Endodermal cell (in vitro differentiated cells): ENCODE data around the gene FASTKD3. TPM values are rescaled to one million over a fixed set of nuclear protein-coding genes. Genes with fewer than 3 reads are reported as not detected.
"Not testable (repeated sequence)": the region's sequence is repeated elsewhere in the genome, so short reads cannot be mapped to it uniquely, and the experiment has no call there.

Experiments
- DNase-seq: peaks from one replicate; pipeline ENCODE4 v3.0.0-alpha.2; 2017
- H3K27ac ChIP-seq: 2 replicates; pipeline ENCODE4 v1.5.1; 2013; ENCODE audit warnings: mild to moderate bottlenecking, low read depth, low read length, moderate library complexity
- H3K27me3 ChIP-seq: 2 replicates; pipeline ENCODE4 v1.6.1; 2013; ENCODE audit warnings: mild to moderate bottlenecking, low read length, moderate library complexity; ENCODE audit not compliant: insufficient read depth, control insufficient read depth, poor library complexity, severe bottlenecking
- H3K36me3 ChIP-seq: 2 replicates; pipeline ENCODE4 v1.7.0; 2013; ENCODE audit warnings: mild to moderate bottlenecking, low read length, moderate library complexity; ENCODE audit not compliant: control insufficient read depth, insufficient read depth
- H3K4me1 ChIP-seq: one replicate; pipeline ENCODE4 v1.7.0; 2013; ENCODE audit warnings: low read length; ENCODE audit not compliant: control insufficient read depth, insufficient read depth
- H3K4me3 ChIP-seq: 2 replicates; pipeline ENCODE4 v1.5.1; 2013; ENCODE audit warnings: mild to moderate bottlenecking, low read length, moderate library complexity
- H3K9ac ChIP-seq: 2 replicates; pipeline ENCODE4 v1.6.1; 2013; ENCODE audit warnings: mild to moderate bottlenecking, low read length, moderate library complexity; ENCODE audit not compliant: poor library complexity, severe bottlenecking; ENCODE audit errors: extremely low read depth
- H3K9me3 ChIP-seq: 2 replicates; pipeline ENCODE4 v1.6.1; 2013; ENCODE audit warnings: mild to moderate bottlenecking, low read length, moderate library complexity; ENCODE audit not compliant: control insufficient read depth
- H3K27ac Mint-ChIP-seq: 2 replicates; pipeline ENCODE4 v1.8.0; 2020; ENCODE audit warnings: mixed read lengths
- H3K27me3 Mint-ChIP-seq: 2 replicates; pipeline ENCODE4 v1.8.0; 2021; ENCODE audit warnings: mild to moderate bottlenecking, mixed read lengths; ENCODE audit not compliant: insufficient read depth
- H3K36me3 Mint-ChIP-seq: 2 replicates; pipeline ENCODE4 v1.8.0; 2020; ENCODE audit warnings: low read depth, mixed read lengths
- H3K4me1 Mint-ChIP-seq: 2 replicates; pipeline ENCODE4 v1.8.0; 2020; ENCODE audit warnings: mixed read lengths
- H3K4me3 Mint-ChIP-seq: 2 replicates; pipeline ENCODE4 v1.8.0; 2020; ENCODE audit warnings: mild to moderate bottlenecking, moderate library complexity, mixed read lengths
- H3K9me3 Mint-ChIP-seq: 2 replicates; pipeline ENCODE4 v1.8.0; 2020; ENCODE audit warnings: mild to moderate bottlenecking, mixed read lengths
- CTCF ChIP-seq: fragments of 200-600 bp; sonication (generic); conservative IDR thresholded peaks from 2 replicates; pipeline ENCODE4 v1.5.0; 2021; ENCODE audit warnings: antibody characterized with exemption, mild to moderate bottlenecking
- WGBS, 2 experiments: methylation state at CpG; one replicate each; pipeline versions ENCODE4 v1.1.5 to v1.1.7; 2013; ENCODE audit warnings: missing lambda C conversion rate in 2 of 2, mixed read lengths in 1 of 2; ENCODE audit not compliant: insufficient coverage in 1 of 2, insufficient read length in 1 of 2; 5-methylcytosine and 5-hydroxymethylcytosine counted together
- total RNA-seq, 2 donors: library from RNA; stranded (reverse); fragmentation: NEBNext Ultra II Directional in 1 of 2; extraction: Animal tissue kit (Norgen Biotek cat#: 25700) in 1 of 2; gene quantifications; 2 replicates in 1 of 2; 3 replicates in 1 of 2; pipeline ENCODE4 v1.2.1, GENCODE V29; 2021

The FASTKD3 gene
- total RNA-seq, 2 donors from 2014 or later, result 6.6 to 8.5 TPM

GRCh38 chr5:7916171-7916804 lies 47.5 kb upstream of the FASTKD3 start:
- Mint-ChIP-seq H3K27ac (no peak overlapping the region), H3K9me3 (peaks cover 24% of the 10 kb centered on the region), H3K4me3 (no peak overlapping the region), H3K36me3 (peaks cover 11% of the 10 kb centered on the region), H3K27me3 (peaks cover 1% of the 10 kb centered on the region), H3K4me1 (no peaks in the 10 kb centered on the region)
- Histone ChIP-seq H3K9me3 (no peaks in the 10 kb centered on the region), H3K27me3 (no peaks in the 10 kb centered on the region), H3K9ac (no peak overlapping the region), H3K36me3 (no peaks in the 10 kb centered on the region), H3K4me3 (no peak overlapping the region), H3K4me1 (no peaks in the 10 kb centered on the region), H3K27ac (no peak overlapping the region)
- no peak for TF ChIP-seq CTCF
- DNase-seq, result no peak
- WGBS, 2 experiments, result 82 to 90% methylated on average over 5 of the region's 6 CpGs

- not testable (repeated sequence) for H3K27me3 ChIP-seq, H3K4me1 ChIP-seq, H3K4me3 Mint-ChIP-seq, H3K27me3 Mint-ChIP-seq, H3K4me3 ChIP-seq, H3K27ac ChIP-seq, H3K4me1 Mint-ChIP-seq, H3K9ac ChIP-seq, DNase-seq, H3K27ac Mint-ChIP-seq
- peaks cover 38% of the 10 kb centered on the region for H3K9me3 Mint-ChIP-seq
- H3K36me3 Mint-ChIP-seq, result peaks cover 45% of the 10 kb centered on the region
- H3K36me3 ChIP-seq, result peaks cover 22% of the 10 kb centered on the region
- peaks cover 24% of the 10 kb centered on the region for H3K9me3 ChIP-seq
- 84 to 100% methylated on average over 2 to 3 of the region's 3 CpGs for WGBS, 2 experiments
Observed at GRCh38 chr5:7911429-7911771, 42.6 kb upstream of the FASTKD3 start.

GRCh38 chr5:7910738-7911428 lies 42.1 kb upstream of the FASTKD3 start:
- H3K9me3 ChIP-seq, result peaks cover 24% of the 10 kb centered on the region
- DNase-seq, result no peak
- Mint-ChIP-seq H3K27me3 (no peaks in the 10 kb centered on the region), H3K4me3 (no peak overlapping the region), H3K36me3 (peaks cover 47% of the 10 kb centered on the region), H3K27ac (no peak overlapping the region), H3K4me1 (no peaks in the 10 kb centered on the region), H3K9me3 (peaks cover 38% of the 10 kb centered on the region)
- H3K9ac ChIP-seq, result no peak overlapping the region
- 90 to 100% methylated on average over 2 of the region's 2 CpGs for WGBS, 2 experiments
- H3K4me1 ChIP-seq, result no peaks in the 10 kb centered on the region
- H3K27me3 ChIP-seq, result no peaks in the 10 kb centered on the region
- TF ChIP-seq CTCF, result no peak
- H3K27ac ChIP-seq, result no peak overlapping the region
- peaks cover 22% of the 10 kb centered on the region for H3K36me3 ChIP-seq
- H3K4me3 ChIP-seq, result no peak overlapping the region
